Right lung (tissue), 5 donors: ENCODE measurements around the gene RNPEP. TPM values are rescaled to one million over a fixed set of nuclear protein-coding genes. Genes with fewer than 3 reads are reported as not detected.
"Not testable (repeated sequence)": the region's sequence is repeated elsewhere in the genome, so short reads cannot be mapped to it uniquely, and the experiment has no call there.

Source experiments
- DNase-seq, 2 donors: peaks; one replicate each; pipeline ENCODE4 v3.0.0-alpha.2; 2013
- polyA plus RNA-seq, 5 donors: library from polyadenylated mRNA; unstranded; fragments of 120-200 nt; gene quantifications; one replicate each; pipeline versions ENCODE4 v1.2.1 to v1.2.3, GENCODE V29; 2013; ENCODE audit warnings: inconsistent platforms in 1 of 5, low replicate concordance in 1 of 5; ENCODE audit not compliant: insufficient read length in 5 of 5, insufficient read depth in 1 of 5

RNPEP gene
- polyA plus RNA-seq, 5 donors = 54.7 to 66.3 (median 59.5) TPM

GRCh38 chr1:202007805-202008489 lies 25.5 kb downstream of the RNPEP start:
- DNase-seq = peak; percentile 74 to 76

DNA sequence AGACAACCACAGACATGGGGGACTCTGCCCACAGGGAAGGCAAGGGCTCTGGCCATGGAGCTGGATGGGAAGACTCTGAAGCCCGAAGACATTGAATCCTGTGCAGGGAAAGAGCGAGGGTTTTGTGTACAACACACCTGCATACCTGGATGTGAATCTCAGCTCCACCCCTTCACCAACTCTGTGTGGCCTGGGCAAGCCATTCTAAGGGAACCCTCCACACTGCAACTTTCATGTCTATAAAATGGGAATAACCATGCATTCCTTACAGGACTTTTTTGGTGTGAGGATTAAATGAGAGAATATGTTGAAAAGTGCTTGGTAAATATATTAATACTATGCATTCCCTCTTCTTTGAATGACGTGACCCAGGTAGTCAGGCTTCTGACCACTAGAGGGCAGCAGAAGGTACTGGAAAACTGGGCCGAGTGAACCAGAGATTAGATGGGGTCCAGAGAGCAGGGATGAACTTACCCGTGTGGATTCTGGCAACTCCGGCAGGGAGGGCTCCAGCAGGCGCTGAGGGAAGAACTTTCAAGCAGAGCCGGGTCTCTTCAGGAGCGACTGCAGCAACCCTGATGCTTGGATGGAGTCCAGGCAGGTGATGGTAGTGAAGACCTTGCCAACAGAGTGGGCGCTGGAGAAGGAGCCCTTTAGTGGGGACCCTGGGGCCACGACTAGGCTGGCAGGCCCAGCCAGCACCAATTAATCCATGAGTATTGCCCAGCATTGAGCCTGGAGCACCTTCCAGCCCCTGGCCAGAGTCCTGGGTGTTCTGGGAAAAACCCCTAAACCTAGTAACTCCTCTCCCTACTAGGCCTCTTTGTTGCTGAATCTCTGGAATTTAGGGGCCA lies 27.1 kb downstream of the RNPEP start:
- DNase-seq = peak; percentile 75 to 76

DNA sequence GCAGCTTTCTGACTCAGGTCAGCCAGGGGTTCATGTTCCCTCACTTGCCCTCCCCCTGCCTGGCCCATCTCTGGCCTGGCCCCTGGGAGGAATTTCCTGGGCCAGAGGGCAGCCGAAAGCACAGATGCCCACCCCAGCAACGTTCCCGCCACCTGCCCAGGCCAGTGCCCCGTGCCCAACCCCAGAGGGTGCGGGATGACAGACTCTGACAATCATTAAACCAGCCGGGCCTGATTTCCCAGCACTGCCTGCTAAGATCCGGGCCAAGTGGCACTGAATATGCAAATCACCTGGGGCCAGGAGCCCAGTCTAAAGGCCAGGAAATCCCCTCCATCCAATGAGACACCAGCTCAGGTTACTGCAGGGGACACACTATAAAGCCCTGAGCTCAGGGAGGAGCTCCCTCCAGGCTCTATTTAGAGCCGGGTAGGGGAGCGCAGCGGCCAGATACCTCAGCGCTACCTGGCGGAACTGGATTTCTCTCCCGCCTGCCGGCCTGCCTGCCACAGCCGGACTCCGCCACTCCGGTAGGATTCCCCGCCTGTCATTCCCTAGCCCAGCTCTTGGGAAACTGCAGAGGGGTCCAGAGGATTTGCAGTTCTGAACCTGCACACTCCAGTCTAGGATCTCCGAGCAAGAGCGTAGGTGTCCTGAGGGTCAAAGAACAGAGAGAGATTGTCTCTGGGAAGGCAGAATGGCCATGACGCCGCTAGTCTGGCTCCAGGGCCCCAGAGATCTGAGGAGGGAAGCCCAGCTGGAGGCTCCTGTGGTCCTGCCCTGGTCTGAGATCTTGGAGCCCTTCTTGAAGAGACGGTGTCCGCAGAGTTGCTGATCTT lies 27.9 kb downstream of the RNPEP start, which contains the start of gene ELF3:
ELF3 (plus strand) TSS at position 408 of the 836 bp plus-strand sequence. CDS start 550 bp downstream, outside the sequence.
- DNase-seq = peak; percentile 76 to 83

GRCh38 chr1:202011994-202012393 lies 29.5 kb downstream of the RNPEP start:
- no peak for DNase-seq

DNA sequence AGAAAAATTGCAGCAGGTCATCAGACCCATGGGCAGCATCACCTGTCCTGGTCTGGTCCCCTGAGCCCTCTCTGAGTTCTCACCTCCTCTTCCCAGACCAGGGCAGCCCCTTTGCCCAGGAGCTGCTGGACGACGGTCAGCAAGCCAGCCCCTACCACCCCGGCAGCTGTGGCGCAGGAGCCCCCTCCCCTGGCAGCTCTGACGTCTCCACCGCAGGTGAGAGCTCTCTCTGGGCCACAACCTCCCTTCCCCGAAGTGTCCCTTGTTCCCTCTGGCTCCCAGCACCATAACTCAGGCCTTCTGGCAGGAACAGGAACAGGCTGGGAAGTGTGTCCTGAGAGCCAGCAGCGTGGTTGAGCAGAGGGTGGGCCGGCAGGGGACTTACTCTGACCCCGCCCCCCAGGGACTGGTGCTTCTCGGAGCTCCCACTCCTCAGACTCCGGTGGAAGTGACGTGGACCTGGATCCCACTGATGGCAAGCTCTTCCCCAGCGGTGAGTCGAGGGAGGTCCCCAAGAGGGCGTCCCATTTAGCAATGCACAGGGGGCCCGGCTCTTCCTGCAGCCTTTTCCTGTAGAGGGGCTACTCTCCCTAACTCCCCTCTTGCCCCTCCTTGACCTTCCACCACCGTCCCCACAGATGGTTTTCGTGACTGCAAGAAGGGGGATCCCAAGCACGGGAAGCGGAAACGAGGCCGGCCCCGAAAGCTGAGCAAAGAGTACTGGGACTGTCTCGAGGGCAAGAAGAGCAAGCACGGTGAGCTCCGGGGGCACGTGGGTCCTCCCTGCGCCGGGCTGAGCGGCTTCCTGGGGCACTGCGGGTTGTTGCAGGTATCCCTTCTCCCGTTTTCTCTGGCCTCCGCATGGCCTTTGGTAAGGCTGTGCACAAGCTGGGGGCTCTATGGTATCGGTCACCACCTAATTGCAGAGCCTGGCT lies 30.4 kb downstream of the RNPEP start:
- no peak for DNase-seq

DNA sequence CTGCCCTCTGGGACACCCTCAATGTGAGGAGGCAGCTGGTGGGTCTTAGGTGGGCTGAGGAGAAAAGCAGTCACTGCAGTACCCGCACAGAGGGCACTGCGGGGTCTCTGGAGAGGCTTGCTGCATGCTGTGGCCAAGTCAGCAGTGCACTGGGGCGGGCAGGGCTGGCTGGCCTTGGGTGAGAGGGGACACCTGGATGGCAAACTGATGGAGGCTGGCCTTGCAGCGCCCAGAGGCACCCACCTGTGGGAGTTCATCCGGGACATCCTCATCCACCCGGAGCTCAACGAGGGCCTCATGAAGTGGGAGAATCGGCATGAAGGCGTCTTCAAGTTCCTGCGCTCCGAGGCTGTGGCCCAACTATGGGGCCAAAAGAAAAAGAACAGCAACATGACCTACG lies 31.2 kb downstream of the RNPEP start:
- no peak for DNase-seq

GRCh38 chr1:202014060-202014459 lies 31.6 kb downstream of the RNPEP start:
- DNase-seq = no peak

DNA sequence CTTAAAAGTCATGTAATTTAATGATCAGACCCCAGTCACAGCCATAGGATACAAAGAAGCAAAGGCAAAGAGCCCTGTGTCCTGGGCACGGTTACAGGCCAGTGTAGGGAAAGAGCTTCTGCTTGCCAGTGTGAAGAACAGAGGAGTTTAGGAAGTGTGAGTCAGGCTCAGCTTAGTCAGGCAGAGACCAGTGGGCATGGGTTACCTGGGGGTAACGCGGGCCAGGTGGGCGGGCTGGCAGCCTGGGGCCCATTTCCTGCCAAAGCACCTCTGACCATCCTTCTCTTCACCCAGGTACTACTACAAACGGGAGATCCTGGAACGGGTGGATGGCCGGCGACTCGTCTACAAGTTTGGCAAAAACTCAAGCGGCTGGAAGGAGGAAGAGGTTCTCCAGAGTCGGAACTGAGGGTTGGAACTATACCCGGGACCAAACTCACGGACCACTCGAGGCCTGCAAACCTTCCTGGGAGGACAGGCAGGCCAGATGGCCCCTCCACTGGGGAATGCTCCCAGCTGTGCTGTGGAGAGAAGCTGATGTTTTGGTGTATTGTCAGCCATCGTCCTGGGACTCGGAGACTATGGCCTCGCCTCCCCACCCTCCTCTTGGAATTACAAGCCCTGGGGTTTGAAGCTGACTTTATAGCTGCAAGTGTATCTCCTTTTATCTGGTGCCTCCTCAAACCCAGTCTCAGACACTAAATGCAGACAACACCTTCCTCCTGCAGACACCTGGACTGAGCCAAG lies 32.6 kb downstream of the RNPEP start:
- no peak for DNase-seq

DNA sequence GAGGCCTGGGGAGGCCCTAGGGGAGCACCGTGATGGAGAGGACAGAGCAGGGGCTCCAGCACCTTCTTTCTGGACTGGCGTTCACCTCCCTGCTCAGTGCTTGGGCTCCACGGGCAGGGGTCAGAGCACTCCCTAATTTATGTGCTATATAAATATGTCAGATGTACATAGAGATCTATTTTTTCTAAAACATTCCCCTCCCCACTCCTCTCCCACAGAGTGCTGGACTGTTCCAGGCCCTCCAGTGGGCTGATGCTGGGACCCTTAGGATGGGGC lies 33.2 kb downstream of the RNPEP start:
- DNase-seq = no peak

DNA sequence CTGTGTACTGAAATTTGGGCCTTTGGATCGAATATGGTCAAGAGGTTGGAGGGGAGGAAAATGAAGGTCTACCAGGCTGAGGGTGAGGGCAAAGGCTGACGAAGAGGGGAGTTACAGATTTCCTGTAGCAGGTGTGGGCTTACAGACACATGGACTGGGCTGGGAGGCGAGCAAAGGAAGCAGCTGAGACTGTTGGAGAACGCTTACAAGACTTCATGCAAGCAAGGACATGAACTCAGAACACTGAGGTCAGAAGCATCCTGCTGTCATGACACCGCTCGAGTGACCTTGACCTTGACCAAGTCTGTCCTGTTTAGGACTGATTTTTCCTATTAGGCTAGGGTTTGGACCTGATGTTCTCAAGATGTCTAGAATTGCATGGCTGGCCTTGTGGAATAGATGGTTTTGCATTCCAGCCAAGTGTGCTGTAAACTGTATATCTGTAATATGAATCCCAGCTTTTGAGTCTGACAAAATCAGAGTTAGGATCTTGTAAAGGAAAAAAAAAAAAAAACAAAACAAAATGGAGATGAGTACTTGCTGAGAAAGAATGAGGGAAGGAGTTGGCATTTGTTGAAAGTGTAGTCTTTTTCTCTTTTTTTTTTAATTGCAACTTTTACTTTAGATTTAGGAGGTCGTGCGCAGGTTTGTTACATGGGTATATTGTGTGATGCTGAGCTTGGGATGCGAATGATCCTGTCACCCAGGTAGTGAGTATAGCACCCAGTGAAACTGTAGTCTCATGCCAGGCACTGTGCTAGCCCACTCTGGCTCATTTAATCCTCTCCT lies 33.8 kb downstream of the RNPEP start:
- DNase-seq = no peak

- no peak for DNase-seq
These were observed 34.6 kb downstream of the RNPEP start for GRCh38 chr1:202016811-202017748.

DNA sequence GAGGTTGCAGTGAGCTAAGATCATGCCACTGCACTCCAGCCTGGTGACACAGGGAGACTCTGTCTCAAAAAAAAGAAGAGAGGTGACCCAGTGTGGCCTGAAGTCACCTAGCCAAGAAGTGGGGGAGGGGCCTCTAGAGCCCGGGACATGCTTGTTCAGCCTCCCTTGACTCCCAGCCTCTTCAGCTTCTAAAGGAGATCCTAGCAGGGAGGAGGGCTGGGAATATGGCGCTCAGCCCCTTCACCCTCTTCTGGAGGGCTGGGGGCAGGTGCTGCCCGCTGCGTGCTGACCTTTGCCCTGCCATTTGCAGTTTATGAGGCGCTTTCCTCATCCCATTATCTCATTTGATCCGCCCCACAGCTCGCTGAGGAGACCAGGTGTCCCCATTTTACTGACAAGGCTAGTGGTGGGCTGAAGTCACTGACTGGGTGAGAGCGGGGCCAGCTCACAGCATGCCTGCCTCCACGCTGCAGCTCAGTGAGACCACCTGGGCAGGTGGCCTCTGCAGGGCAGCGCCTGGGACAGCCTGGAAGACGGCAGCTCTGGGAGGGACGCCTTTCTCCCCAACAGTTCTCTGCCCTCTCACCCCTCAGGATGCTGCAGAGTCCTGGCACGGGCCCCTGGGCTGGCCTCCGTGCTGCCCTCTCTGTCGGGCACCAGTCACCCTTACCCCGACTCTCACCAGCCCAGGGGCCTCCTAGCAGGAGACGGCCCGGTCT lies 35.5 kb downstream of the RNPEP start:
- DNase-seq = no peak

GRCh38 chr1:202018468-202019234 lies 36.2 kb downstream of the RNPEP start:
- peak; percentile 48 to 50 for DNase-seq

DNA sequence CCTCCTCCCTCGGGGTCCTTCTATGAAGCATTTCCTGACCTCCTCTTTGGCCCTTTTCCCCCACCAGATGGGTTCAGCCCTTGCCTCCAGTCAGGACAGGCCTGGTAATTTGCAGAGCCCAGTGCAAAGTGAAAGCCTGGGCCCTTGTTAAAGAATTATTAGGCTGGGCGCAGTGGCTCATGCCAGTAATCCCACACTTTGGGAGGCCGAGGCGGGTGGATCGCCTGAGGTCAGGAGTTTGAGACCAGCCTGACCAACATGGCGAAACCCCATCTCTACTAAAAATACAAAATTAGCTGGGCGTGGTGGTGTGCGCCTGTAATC lies 36.7 kb downstream of the RNPEP start:
- DNase-seq = not testable (repeated sequence)

DNA sequence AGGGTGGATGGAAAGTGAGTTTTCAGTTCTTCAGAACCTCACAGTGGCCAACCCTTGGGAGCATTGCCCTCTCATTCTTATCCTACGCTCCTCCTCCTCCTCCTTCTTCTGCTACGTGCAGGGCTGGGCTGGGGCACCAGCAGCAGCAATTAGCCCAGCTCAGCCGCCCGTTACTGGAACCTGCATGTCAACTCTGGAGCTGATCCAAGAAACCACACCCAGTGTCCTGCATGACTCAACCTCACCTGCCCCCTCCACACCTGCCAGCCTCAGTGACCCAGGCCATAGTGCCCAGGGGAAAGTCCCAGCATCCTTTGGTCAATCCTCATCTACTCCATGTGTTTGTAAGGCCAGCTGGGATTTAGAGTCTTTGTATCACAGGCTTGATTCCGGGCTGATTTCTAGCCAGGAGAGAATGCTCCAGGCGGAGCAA lies 40.6 kb downstream of the RNPEP start:
- peak; percentile 40 to 49 for DNase-seq

GRCh38 chr1:202029171-202029665 lies 46.8 kb downstream of the RNPEP start:
- no peak for DNase-seq

GRCh38 chr1:202029727-202030126 lies 47.3 kb downstream of the RNPEP start:
- DNase-seq = no peak
